H9 (cell line): Measurements from ENCODE around the gene FBXL12. TPM values are rescaled to one million over a fixed set of nuclear protein-coding genes. Genes with fewer than 3 reads are reported as not detected.

Source experiments
- DNase-seq: peaks from one replicate; pipeline ENCODE4 v3.0.0-alpha.2; 2017
- H2AFZ ChIP-seq: one replicate; pipeline ENCODE4 v1.6.1; 2013; ENCODE audit warnings: mild to moderate bottlenecking, low read length, control low read depth, moderate library complexity
- H2AK5ac ChIP-seq: 2 replicates; pipeline ENCODE4 v1.6.1; 2013; ENCODE audit warnings: low read length, control low read depth, mixed read lengths; ENCODE audit not compliant: insufficient read length
- H2BK120ac ChIP-seq: one replicate; pipeline ENCODE4 v1.6.1; 2013; ENCODE audit warnings: low read depth, mild to moderate bottlenecking, low read length, control low read depth, inconsistent platforms; ENCODE audit not compliant: poor library complexity, severe bottlenecking
- H2BK12ac ChIP-seq: 2 replicates; pipeline ENCODE4 v1.6.1; 2013; ENCODE audit warnings: low read length, control low read depth, mixed read lengths, low read depth; ENCODE audit not compliant: insufficient read length
- H2BK15ac ChIP-seq: 2 replicates; pipeline ENCODE4 v1.6.1; 2013; ENCODE audit warnings: low read depth, low read length, control low read depth
- H2BK20ac ChIP-seq: one replicate; pipeline ENCODE4 v1.6.1; 2013; ENCODE audit warnings: low read depth, mild to moderate bottlenecking, low read length, control low read depth, inconsistent platforms; ENCODE audit not compliant: poor library complexity, severe bottlenecking
- H2BK5ac ChIP-seq: 2 replicates; pipeline ENCODE4 v1.6.1; 2013; ENCODE audit warnings: low read length, control low read depth, mixed read lengths; ENCODE audit not compliant: insufficient read length
- H3K14ac ChIP-seq: 2 replicates; pipeline ENCODE4 v1.6.1; 2013; ENCODE audit warnings: low read length, control low read depth; ENCODE audit not compliant: insufficient read depth
- H3K18ac ChIP-seq: 2 replicates; pipeline ENCODE4 v1.6.1; 2013; ENCODE audit warnings: low read depth, mild to moderate bottlenecking, mixed read lengths, low read length, control low read depth; ENCODE audit not compliant: insufficient read length
- H3K23ac ChIP-seq: 2 replicates; pipeline ENCODE4 v1.6.1; 2013; ENCODE audit warnings: low read length, control low read depth, mixed read lengths, low read depth; ENCODE audit not compliant: insufficient read length
- H3K23me2 ChIP-seq: 2 replicates; pipeline ENCODE4 v1.6.1; 2013; ENCODE audit warnings: low read depth, mild to moderate bottlenecking, mixed read lengths, low read length, control low read depth; ENCODE audit not compliant: insufficient read length, poor library complexity, severe bottlenecking
- H3K27ac ChIP-seq: 2 replicates; pipeline ENCODE4 v1.5.1; 2013; ENCODE audit warnings: low read length, control low read depth, mixed read lengths, low read depth; ENCODE audit not compliant: insufficient read length
- H3K27me3 ChIP-seq: 2 replicates; pipeline ENCODE4 v1.6.1; 2013; ENCODE audit warnings: low read length, control low read depth, inconsistent platforms; ENCODE audit not compliant: insufficient read depth
- H3K4ac ChIP-seq: 2 replicates; pipeline ENCODE4 v1.6.1; 2013; ENCODE audit warnings: low read depth, mild to moderate bottlenecking, control low read depth, inconsistent platforms, low read length, moderate library complexity
- H3K4me1 ChIP-seq: 2 replicates; pipeline ENCODE4 v1.6.1; 2013; ENCODE audit warnings: low read length, control low read depth, inconsistent platforms; ENCODE audit not compliant: insufficient read depth
- H3K4me2 ChIP-seq: 2 replicates; pipeline ENCODE4 v1.6.1; 2013; ENCODE audit warnings: low read length, control low read depth, mixed read lengths; ENCODE audit not compliant: insufficient read length, insufficient read depth
- H3K56ac ChIP-seq: 2 replicates; pipeline ENCODE4 v1.6.1; 2013; ENCODE audit warnings: low read depth, mild to moderate bottlenecking, mixed read lengths, low read length, control low read depth; ENCODE audit not compliant: insufficient read length
- H3K79me1 ChIP-seq: 2 replicates; pipeline ENCODE4 v1.6.1; 2013; ENCODE audit warnings: low read depth, mild to moderate bottlenecking, moderate library complexity, low read length, control low read depth, inconsistent platforms; ENCODE audit not compliant: insufficient read depth, poor library complexity, severe bottlenecking
- H3K79me2 ChIP-seq: 2 replicates; pipeline ENCODE4 v1.6.1; 2013; ENCODE audit warnings: low read length, control low read depth, inconsistent platforms; ENCODE audit not compliant: insufficient read depth
- H3K9ac ChIP-seq: 2 replicates; pipeline ENCODE4 v1.6.1; 2013; ENCODE audit warnings: low read length, control low read depth, mixed read lengths; ENCODE audit not compliant: insufficient read length; ENCODE audit errors: extremely low read depth
- H3K9me3 ChIP-seq: one replicate; pipeline ENCODE4 v1.6.1; 2013; ENCODE audit warnings: low read depth, low read length, inconsistent platforms; ENCODE audit not compliant: control insufficient read depth
- H3T11ph ChIP-seq: one replicate; pipeline ENCODE4 v1.6.1; 2013; ENCODE audit warnings: mild to moderate bottlenecking, low read length, control low read depth, inconsistent platforms
- H4K20me1 ChIP-seq: one replicate; pipeline ENCODE4 v1.6.1; 2013; ENCODE audit not compliant: control insufficient read depth, insufficient read length, insufficient read depth
- H4K5ac ChIP-seq: 2 replicates; pipeline ENCODE4 v1.6.1; 2013; ENCODE audit warnings: low read depth, mild to moderate bottlenecking, mixed read lengths, low read length, control low read depth; ENCODE audit not compliant: insufficient read length
- H4K8ac ChIP-seq: replicated peaks from 2 replicates; pipeline ENCODE4 v1.6.1; 2013; ENCODE audit warnings: low read length, control low read depth, mixed read lengths, low read depth; ENCODE audit not compliant: insufficient read length
- H4K91ac ChIP-seq: 2 replicates; pipeline ENCODE4 v1.6.1; 2013; ENCODE audit warnings: low read depth, mild to moderate bottlenecking, moderate library complexity, mixed read lengths, low read length, control low read depth; ENCODE audit not compliant: insufficient read length
- H3K27ac Mint-ChIP-seq, 3 experiments: 2 replicates in 2 of 3; 3 replicates in 1 of 3; pipeline ENCODE4 v1.8.0; 2020 to 2021; ENCODE audit warnings: mixed read lengths in 3 of 3, mild to moderate bottlenecking in 1 of 3, moderate library complexity in 1 of 3
- H3K27me3 Mint-ChIP-seq: 2 replicates; pipeline ENCODE4 v1.8.0; 2021; ENCODE audit warnings: low read depth, mild to moderate bottlenecking, moderate library complexity, mixed read lengths
- H3K36me3 Mint-ChIP-seq, 3 experiments: 2 replicates in 2 of 3; 3 replicates in 1 of 3; pipeline ENCODE4 v1.8.0; 2020 to 2021; ENCODE audit warnings: low read depth in 3 of 3, mixed read lengths in 3 of 3; ENCODE audit not compliant: insufficient read depth in 1 of 3
- H3K4me1 Mint-ChIP-seq, 2 experiments: 2 replicates each; pipeline ENCODE4 v1.8.0; 2020; ENCODE audit warnings: mixed read lengths in 2 of 2
- H3K4me3 Mint-ChIP-seq, 2 experiments: 2 replicates in 1 of 2; 3 replicates in 1 of 2; pipeline ENCODE4 v1.8.0; 2020 to 2021; ENCODE audit warnings: mild to moderate bottlenecking in 2 of 2, mixed read lengths in 2 of 2, moderate library complexity in 1 of 2
- H3K9me3 Mint-ChIP-seq, 2 experiments: 2 replicates in 1 of 2; 3 replicates in 1 of 2; pipeline ENCODE4 v1.8.0; 2020; ENCODE audit warnings: mild to moderate bottlenecking in 2 of 2, mixed read lengths in 2 of 2, moderate library complexity in 1 of 2
- WGBS: extraction: QIAGEN DNeasy Blood & Tissue Kit; methylation state at CpG from one replicate; pipeline ENCODE4 v1.1.7; 2013; ENCODE audit warnings: missing lambda C conversion rate, low lambda C conversion rate, mixed read lengths; ENCODE audit not compliant: insufficient read length; ENCODE audit errors: extremely low coverage; 5-methylcytosine and 5-hydroxymethylcytosine counted together
- long read RNA-seq: library from polyadenylated mRNA; unstranded; transcript quantifications from one replicate; pipeline ENCODE4 v2.0.0, GENCODE V29; 2020
- total RNA-seq: library from RNA; stranded (reverse); gene quantifications from 2 replicates; pipeline ENCODE4 v1.2.1, GENCODE V29; 2021
- TF ChIP-seq, protein P1 (sequence below): fragments of 200-600 bp; sonication (generic); conservative IDR thresholded peaks from 3 replicates; pipeline ENCODE4 v1.8.0; 2021; ENCODE audit warnings: antibody characterized with exemption, mild to moderate bottlenecking

FBXL12 gene, protein sequence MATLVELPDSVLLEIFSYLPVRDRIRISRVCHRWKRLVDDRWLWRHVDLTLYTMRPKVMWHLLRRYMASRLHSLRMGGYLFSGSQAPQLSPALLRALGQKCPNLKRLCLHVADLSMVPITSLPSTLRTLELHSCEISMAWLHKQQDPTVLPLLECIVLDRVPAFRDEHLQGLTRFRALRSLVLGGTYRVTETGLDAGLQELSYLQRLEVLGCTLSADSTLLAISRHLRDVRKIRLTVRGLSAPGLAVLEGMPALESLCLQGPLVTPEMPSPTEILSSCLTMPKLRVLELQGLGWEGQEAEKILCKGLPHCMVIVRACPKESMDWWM
- total RNA-seq: 31.8 and 34.9 TPM in 2 replicates
- long read RNA-seq, transcript FBXL12-205 (2 exons, 1,736 nt): minor isoform, 41 of 417 reads
- long read RNA-seq, transcript FBXL12-208 (4 exons, 1,920 nt): minor isoform, 23 of 417 reads
- long read RNA-seq, transcript FBXL12-206 (3 exons, 1,843 nt): minor isoform, 74 of 417 reads
- long read RNA-seq, transcript FBXL12-201 (3 exons, 1,852 nt): major isoform, 223 of 417 reads
- long read RNA-seq, partial matches to known transcripts: 7 of 417 reads
- long read RNA-seq, other reads (novel, unspliced or antisense): 12 of 417 reads

GRCh38 chr19:9818734-9819595 is at the start of gene FBXL12:
FBXL12 (minus strand) TSS chr19:9819079; CDS start chr19:9818813, 266 bp downstream.
- Histone ChIP-seq H4K20me1 (peaks cover 5% of the 10 kb centered on the region), H3K9me3 (no peaks in the 10 kb centered on the region), H4K8ac (no peak within 1 kb of the TSS), H3K27me3 (no peaks in the 10 kb centered on the region), H3K18ac (peak within 1 kb of the TSS; percentile 99), H2BK12ac (no peak within 1 kb of the TSS), H3K4me2 (peak within 1 kb of the TSS; percentile 100), H3K14ac (peak within 1 kb of the TSS; percentile 98), H2BK120ac (peak within 1 kb of the TSS; percentile 89), H3K79me1 (peaks cover 13% of the 10 kb centered on the region), H4K5ac (peak within 1 kb of the TSS; percentile 77), H3K27ac (no peak within 1 kb of the TSS), H3K79me2 (peaks cover 12% of the 10 kb centered on the region; the same call in 1 of the 2 replicates), H2AK5ac (no peak within 1 kb of the TSS), H3K23ac (no peak within 1 kb of the TSS), H3K23me2 (peaks cover 7% of the 10 kb centered on the region), H3T11ph (no peak within 1 kb of the TSS), H3K4ac (no peak within 1 kb of the TSS; the same call in 1 of the 2 replicates), H3K9ac (peak within 1 kb of the TSS; percentile 90), H2BK5ac (no peak within 1 kb of the TSS), H2BK20ac (no peak within 1 kb of the TSS), H3K56ac (no peak within 1 kb of the TSS), H2AFZ (no peak within 1 kb of the TSS), H4K91ac (no peak within 1 kb of the TSS), H3K4me1 (peaks cover 3% of the 10 kb centered on the region; the same call in 1 of the 2 replicates), H2BK15ac (no peak within 1 kb of the TSS; the same call in 1 of the 2 replicates)
- peaks cover 7 to 23% of the 10 kb centered on the region in 2 experiments for H3K4me1 Mint-ChIP-seq
- no CpG with 5 or more reads among the region's 82 CpGs for WGBS
- peaks cover 28 to 29% (median 29%) of the 10 kb centered on the region in 3 experiments for H3K36me3 Mint-ChIP-seq
- H3K27ac Mint-ChIP-seq: peak within 1 kb of the TSS; percentile 89 to 98 (median 97)
- TF ChIP-seq, protein P1, sequence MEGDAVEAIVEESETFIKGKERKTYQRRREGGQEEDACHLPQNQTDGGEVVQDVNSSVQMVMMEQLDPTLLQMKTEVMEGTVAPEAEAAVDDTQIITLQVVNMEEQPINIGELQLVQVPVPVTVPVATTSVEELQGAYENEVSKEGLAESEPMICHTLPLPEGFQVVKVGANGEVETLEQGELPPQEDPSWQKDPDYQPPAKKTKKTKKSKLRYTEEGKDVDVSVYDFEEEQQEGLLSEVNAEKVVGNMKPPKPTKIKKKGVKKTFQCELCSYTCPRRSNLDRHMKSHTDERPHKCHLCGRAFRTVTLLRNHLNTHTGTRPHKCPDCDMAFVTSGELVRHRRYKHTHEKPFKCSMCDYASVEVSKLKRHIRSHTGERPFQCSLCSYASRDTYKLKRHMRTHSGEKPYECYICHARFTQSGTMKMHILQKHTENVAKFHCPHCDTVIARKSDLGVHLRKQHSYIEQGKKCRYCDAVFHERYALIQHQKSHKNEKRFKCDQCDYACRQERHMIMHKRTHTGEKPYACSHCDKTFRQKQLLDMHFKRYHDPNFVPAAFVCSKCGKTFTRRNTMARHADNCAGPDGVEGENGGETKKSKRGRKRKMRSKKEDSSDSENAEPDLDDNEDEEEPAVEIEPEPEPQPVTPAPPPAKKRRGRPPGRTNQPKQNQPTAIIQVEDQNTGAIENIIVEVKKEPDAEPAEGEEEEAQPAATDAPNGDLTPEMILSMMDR: no peak
- DNase-seq: peak; percentile 100
- no peaks in the 10 kb centered on the region for H3K27me3 Mint-ChIP-seq
- peaks cover 13% of the 10 kb centered on the region in 2 experiments for H3K9me3 Mint-ChIP-seq
- H3K4me3 Mint-ChIP-seq: peak within 1 kb of the TSS; percentile 88 to 94
